ENCODE measurements around the gene PLSCR4.

Gene PLSCR4

DNA sequence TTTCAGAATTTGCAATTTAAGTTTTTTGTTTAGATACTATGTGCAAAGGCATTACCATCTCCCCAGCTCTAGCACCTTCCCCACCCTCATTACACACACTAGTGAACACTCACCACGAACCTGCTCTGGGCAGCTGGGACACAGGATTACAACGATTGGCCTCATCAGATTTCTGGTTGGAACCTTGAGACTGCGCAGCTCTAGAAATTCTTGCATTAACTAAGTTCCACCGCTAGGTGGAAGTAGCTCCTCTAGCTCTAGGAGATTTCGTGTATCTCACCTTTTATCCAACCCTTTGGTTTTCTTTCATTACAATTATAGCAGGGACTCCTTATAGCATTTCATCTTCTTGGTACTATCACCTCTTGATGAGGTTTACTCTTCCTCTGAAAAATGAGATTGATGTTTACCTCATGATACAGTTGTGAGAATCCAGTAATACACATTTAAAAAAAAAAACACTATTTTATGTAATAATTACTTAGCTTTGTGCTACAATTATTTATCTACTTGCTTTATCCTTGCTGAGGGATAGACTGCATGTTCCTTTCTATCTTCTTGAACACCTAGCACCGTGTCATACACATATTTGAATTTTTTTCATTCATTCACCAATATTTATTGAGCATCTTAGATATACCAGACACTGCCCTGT is 61.3 kb downstream of the PLSCR4 start:
- FAIRE-seq = no peak

DNA sequence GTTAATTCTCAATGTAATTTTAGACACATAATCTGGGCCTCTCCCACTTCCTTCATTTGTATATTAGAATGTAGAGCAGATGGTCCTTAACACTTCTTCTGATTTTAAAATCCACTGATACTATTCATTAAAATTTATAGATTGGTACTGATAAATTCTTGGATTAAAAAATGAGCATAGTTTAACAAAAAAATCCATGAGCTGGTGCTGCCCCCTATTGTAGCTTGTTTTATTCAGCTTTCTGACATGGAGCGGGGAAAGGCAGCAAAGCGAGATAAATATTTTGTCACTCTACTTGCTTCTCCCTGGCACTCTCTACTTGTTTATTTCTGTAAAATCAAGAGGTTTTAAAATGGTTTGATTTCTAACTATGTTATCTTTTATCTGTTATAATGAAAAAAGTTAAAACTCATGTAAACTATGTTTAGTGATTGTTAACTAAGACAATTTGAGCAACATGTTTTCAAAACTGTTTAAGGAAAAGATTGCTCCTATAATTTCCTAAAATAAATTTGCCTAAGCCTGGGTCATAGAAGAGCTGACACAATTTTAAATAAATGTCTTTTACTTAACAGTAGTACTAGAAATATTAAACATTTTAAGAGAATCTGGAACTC is 63.5 kb downstream of the PLSCR4 start:
- FAIRE-seq = peak; percentile 87

DNA sequence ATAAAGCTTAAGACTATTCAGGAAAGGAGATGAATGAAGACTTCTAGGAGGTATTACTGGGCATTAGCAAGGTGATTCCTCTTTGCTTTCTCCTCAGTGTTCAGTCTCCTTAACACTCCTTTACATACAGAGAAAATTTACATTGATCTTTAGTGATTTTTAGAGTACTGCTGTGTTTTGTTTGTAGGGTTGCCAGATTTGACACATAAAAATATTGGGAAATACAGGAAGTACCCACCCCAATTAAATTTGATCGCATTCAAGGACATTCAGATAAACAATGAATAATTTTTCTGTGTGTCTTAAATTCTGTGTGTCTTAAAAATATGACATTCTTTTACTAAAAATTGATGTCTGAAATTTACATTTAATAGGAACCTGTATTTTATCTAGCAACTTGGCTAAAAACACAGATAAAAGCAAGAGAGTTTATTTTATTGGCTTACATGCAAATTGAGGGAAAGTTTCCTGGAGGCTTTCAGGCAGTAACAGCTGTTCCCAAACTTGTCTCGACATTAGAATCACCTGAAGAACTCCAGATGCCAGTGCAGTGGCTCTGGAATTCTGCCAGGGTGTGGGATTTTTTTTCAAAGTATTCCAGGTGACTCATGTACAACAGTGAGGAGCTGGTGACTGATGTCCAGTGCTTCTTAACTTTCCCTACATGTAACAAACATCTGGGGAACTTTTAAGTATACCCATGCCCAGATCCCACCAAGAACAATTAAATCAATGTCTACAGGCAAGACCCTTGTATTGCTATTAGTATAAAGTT is 66.5 kb downstream of the PLSCR4 start:
- FAIRE-seq = no peak

DNA sequence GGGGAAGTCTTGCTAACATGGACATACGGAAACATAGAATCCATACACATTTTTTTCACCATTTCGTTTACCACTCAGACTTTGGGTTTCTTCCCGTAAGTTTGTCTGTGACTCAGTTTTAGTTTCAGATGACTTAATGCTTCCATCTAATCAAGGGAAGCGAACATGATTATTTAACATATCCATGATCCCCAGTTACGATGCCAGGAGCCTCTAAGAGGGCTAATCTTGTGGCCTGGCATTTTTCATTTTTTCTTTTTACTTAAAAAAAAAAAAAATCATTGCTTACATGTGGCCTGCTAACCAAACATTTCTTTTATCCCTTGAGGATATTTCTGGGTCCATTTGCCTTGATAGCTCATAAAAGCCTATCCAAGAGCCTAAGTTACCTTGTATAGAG is 69.7 kb downstream of the PLSCR4 start:
- FAIRE-seq = no peak

DNA sequence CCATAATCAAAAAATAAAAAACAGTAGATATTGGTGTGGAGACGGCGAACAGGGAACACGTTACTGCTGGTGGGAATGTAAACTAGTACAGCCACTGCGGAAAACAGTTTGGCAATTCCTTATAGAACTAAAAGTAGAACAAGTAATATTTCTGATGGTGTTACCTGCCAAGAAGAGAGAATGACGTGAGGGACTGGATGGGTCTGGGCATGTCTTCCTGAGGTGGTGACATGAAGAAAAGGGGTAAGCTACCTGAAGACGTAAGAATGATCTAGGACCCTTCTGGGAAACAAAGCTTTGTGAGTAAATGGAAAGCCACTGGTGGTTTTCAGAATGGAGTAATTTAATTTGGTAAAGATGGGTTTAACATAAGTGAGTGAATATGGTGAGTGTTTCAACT is 70.5 kb downstream of the PLSCR4 start:
- no peak for FAIRE-seq

DNA sequence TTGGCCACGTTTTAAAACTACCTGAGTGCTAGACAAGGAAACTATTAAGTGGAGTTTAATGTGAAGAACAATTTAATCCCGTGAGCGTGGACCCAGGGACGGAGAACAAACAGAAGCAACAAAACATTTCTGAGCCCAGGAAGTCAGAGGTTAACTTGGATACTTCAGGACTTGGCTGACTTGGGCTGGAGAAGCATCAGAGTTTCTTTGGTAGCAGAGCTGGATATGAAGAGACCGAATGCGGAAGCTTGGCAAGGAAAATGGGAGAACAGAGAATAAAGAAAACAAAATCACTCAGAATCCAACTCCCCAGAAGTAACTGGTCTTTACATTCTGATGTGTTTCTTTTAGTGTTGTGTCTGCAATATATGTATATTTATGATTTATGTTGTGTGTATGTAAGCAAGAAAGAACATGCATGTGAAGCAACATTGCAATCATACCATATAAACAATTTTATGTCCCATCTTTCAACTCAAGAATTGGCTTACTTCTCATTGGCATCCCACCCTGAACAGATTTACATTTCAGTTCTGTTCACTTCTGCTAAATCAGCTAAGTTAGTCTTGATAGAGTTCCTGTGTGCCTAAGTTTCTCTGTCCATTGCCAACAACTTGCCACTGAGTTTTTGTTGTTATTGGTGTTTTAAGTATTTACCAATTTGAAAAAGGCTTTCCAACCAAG is 72.8 kb downstream of the PLSCR4 start:
- FAIRE-seq = no peak

- FAIRE-seq = no peak
These were observed 73.4 kb downstream of the PLSCR4 start for GRCh38 chr3:146177519-146177918.

- no peak for FAIRE-seq
These were observed 73.8 kb downstream of the PLSCR4 start for GRCh38 chr3:146177072-146177471.

DNA sequence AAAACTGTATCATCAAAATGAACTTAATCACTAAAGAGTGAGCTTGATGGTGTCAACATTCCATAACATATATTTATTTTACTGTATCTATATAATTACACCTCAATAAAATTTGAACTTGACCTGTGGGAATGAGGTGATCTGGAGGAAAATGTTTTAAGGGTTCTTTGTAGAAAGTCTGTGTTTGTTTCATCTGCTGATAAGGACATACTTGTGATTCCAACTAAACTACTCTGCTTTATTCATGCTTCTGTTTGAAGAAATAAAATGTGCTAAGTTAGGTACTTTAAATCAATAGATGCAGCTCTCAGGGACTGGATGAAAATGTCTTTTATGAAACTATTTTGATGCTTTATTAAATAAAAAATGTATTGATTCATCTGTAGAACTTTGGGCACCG is 78.3 kb downstream of the PLSCR4 start:
- no peak for FAIRE-seq

DNA sequence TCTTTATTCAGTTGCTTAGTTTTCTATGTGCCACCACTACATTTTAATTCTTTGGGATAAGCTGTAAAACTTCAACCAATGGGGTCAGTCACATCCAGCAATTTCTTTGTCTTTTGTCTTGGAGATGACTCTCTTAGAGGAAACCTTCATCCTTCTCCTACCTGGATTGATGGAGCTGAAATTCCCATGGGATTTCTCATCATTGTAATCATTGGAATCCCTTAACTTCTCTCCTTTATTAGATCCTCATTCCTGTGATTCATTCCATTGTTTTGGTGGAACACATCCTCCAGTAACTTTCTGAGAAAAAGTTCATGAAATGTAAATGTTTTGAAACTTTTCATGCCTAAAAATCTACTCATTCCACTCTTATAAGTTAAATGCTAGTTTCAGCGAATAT is 80.3 kb downstream of the PLSCR4 start:
- FAIRE-seq = no peak

DNA sequence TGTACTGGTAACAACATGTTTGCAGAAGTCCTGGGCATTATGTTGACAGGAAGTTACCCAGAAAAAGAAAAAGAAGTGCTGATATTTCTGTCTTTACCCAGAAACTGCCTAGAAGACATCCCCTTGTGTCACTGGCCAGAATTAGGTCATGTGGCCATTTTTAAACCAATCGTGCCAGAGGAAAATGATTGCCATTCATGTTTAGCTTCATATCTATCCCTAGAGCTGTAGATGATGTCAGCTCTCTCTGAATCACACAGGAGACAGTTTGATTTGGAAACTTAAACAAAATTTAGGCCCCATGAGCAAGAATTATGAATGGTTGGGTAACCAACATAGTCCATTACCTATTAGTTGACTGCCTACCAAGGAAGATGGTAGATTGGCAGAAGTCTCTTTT is 81.0 kb downstream of the PLSCR4 start:
- FAIRE-seq = no peak

DNA sequence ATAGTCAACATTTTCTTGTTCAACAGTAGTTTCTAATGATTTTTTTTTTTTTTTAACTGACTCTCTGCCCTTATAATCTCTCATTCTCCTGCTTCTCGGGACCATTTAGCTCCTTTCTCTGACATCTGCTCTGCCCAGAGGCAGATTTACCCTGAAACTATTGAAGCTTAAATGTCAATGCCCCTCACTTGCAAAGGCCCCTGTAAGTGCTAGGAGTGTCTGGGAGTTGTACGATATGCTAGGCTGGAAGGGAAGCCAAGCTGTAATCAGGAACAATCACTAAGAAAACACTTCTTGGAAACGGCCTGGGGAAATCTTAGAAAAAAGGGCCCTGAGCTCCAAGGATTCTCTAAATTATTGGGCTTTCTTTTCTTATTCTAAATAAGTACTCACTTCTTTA is 84.1 kb downstream of the PLSCR4 start:
- no peak for FAIRE-seq

DNA sequence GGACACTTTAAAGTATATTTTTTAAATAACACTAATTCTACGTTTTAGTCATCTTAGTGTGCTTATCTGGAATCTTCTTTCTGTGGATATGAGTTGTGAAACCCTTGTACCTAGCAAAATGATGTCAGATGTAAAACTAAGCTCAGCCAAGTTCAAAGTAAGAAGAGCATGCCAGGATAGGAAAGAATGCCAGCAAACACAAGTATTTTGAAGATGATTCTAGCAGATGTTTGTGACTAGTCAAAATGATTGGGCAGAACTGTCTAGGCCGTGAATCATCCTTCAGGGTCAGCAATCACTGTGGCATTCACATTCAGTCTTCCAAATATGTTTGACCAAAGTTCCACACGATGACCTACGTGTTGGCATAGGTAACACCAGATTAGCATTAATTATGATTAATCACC is 84.5 kb downstream of the PLSCR4 start:
- FAIRE-seq = no peak

DNA sequence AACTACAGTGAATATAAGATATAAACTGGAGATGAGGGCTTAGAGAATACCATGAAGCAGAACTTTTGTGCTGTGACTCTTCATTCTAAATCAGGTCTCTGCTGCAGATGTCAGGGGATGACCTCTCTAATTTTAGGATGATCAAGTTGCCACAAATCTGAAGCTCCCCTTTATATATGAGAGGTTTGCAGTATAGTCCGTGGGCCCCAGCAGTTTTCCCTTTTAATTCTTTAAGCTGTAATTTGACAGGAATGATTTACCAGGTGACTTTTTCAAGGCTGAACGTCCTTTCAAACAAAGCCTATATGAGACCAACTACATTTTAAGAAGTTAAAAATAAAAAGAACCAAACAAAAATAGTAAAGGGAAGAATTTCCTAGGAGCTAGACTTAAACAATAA is 85.0 kb downstream of the PLSCR4 start:
- FAIRE-seq = no peak

- no peak for FAIRE-seq
These were observed 85.7 kb downstream of the PLSCR4 start for GRCh38 chr3:146164971-146165769.

DNA sequence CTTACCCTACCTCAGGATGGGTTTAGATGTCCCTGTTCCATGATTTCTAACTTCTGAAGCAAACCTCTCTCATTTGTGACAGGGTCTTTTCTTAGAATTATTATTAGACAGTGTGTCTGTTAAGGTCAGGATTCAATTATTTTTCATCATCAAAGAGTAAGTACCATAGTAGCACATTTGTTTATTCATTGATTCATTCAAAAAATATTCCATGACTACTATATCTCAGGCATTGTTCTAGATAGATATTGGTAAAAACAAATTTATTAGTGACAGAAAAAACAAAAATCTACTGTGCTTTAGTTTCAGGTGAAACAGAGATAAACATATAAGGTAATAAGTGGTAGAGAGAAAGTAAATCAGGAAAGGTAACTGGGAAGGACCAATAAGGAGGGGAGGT is 86.4 kb downstream of the PLSCR4 start:
- no peak for FAIRE-seq

DNA sequence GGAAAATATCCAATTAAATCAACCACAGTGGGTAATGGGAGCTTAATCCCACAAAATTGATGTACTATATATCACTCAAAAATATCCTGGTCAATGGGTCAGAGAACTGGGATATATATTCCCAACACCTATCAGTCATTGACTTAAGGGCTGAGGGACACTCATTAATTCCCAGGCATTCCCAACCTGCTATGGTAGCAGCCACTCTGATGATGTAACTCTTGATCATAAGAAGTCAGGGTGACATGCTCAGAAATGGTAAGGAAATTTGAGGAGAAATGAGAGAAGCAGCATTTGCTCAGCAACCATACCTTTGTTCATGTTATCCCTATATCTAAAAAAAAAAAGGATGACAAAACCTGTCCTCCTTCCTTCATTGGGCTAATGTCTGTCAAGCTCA is 86.8 kb downstream of the PLSCR4 start:
- no peak for FAIRE-seq

GRCh38 chr3:146163584-146163983 is 87.3 kb downstream of the PLSCR4 start:
- FAIRE-seq = no peak

DNA sequence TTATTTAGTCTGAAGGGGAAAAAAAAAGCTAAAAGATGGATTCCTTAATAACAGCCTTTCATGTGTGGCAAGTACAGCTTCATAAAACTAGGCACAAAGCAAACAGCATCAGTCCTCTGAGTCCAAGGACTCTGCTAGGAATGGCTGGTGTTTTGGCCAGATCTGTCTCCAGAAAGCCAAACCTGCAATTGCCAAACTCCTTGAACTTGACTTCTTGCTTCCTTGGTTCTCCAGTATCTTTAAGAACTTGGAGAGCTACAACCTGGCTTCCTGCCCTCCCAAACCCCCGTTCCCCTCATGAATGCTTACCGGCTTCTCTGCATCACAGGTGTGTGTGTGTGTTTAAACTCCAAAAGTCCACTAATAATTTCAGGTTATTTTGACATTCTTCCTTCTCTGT is 88.3 kb downstream of the PLSCR4 start:
- no peak for FAIRE-seq

DNA sequence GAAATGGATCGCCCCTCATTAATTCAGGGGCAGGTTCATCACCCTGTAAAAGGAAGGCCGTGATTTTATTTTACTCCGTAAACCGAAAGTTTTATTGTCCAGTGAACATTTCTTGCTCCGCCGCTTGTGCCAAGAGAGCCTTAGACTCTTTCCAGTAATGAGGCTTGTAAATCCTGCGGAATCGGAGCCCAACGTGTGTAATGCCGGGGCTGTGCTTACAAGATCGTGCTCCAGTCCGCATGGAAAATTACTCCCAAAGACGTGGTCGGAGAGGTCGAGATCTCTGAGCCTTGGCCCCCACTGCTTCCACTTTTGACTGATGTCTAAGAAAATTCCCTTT is 89.3 kb downstream of the PLSCR4 start:
- no peak for FAIRE-seq

DNA sequence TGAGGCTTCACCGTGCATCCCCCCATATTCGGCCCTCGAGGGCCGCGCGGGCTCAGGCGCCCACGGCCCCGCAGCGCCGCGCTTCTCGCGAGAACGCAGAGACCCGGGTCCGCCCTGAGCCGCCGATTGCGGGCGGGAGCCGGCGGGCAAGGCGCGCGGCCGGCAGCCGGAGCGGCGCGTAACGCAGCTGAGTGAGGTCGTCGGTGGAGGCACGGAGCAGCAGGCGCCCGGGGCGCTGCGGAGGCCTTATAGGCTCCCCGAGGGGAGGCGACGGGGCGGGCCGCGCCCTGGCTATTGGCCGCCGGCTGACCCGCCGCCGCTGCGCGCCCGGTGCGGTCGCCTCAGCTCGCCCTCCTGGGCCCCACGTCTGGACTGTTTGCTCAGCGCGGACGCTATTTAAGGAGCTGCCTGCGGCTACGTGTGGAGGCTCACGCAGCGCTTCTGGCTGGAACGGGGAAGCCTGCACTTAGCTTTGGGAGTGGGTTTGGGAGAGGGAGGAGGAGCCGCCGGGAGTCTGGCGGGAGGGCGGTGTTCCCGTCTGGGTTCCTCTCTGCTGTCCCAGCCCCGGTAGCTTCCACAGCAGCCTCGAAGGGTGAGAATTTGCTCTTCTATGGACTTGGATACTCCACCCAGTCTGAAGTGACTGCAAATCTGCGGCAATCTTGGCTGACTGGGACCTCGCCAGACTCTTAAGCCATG is 89.8 kb downstream of the PLSCR4 start, which contains the start of gene PLOD2:
PLOD2 (minus strand) TSS at position 221 of the 699 bp plus-strand sequence; CDS start at position 26, 195 bp downstream.
- no peak for FAIRE-seq

GRCh38 chr3:146160321-146160963 is 90.5 kb downstream of the PLSCR4 start:
- FAIRE-seq = no peak

Measured in colon (tissue), 2 donors.